H9 (cell line): ENCODE data around the gene LRFN2. TPM values are rescaled to one million over a fixed set of nuclear protein-coding genes. Genes with fewer than 3 reads are reported as not detected.

Experiments
- DNase-seq: peaks from one replicate; pipeline ENCODE4 v3.0.0-alpha.2; 2017
- H2AFZ ChIP-seq: one replicate; pipeline ENCODE4 v1.6.1; 2013; ENCODE audit warnings: mild to moderate bottlenecking, low read length, control low read depth, moderate library complexity
- H2AK5ac ChIP-seq: 2 replicates; pipeline ENCODE4 v1.6.1; 2013; ENCODE audit warnings: low read length, control low read depth, mixed read lengths; ENCODE audit not compliant: insufficient read length
- H2BK120ac ChIP-seq: one replicate; pipeline ENCODE4 v1.6.1; 2013; ENCODE audit warnings: low read depth, mild to moderate bottlenecking, low read length, control low read depth, inconsistent platforms; ENCODE audit not compliant: poor library complexity, severe bottlenecking
- H2BK12ac ChIP-seq: 2 replicates; pipeline ENCODE4 v1.6.1; 2013; ENCODE audit warnings: low read length, control low read depth, mixed read lengths, low read depth; ENCODE audit not compliant: insufficient read length
- H2BK15ac ChIP-seq: 2 replicates; pipeline ENCODE4 v1.6.1; 2013; ENCODE audit warnings: low read depth, low read length, control low read depth
- H2BK20ac ChIP-seq: one replicate; pipeline ENCODE4 v1.6.1; 2013; ENCODE audit warnings: low read depth, mild to moderate bottlenecking, low read length, control low read depth, inconsistent platforms; ENCODE audit not compliant: poor library complexity, severe bottlenecking
- H2BK5ac ChIP-seq: 2 replicates; pipeline ENCODE4 v1.6.1; 2013; ENCODE audit warnings: low read length, control low read depth, mixed read lengths; ENCODE audit not compliant: insufficient read length
- H3K14ac ChIP-seq: 2 replicates; pipeline ENCODE4 v1.6.1; 2013; ENCODE audit warnings: low read length, control low read depth; ENCODE audit not compliant: insufficient read depth
- H3K18ac ChIP-seq: 2 replicates; pipeline ENCODE4 v1.6.1; 2013; ENCODE audit warnings: low read depth, mild to moderate bottlenecking, mixed read lengths, low read length, control low read depth; ENCODE audit not compliant: insufficient read length
- H3K23ac ChIP-seq: 2 replicates; pipeline ENCODE4 v1.6.1; 2013; ENCODE audit warnings: low read length, control low read depth, mixed read lengths, low read depth; ENCODE audit not compliant: insufficient read length
- H3K23me2 ChIP-seq: 2 replicates; pipeline ENCODE4 v1.6.1; 2013; ENCODE audit warnings: low read depth, mild to moderate bottlenecking, mixed read lengths, low read length, control low read depth; ENCODE audit not compliant: insufficient read length, poor library complexity, severe bottlenecking
- H3K27ac ChIP-seq: 2 replicates; pipeline ENCODE4 v1.5.1; 2013; ENCODE audit warnings: low read length, control low read depth, mixed read lengths, low read depth; ENCODE audit not compliant: insufficient read length
- H3K27me3 ChIP-seq: 2 replicates; pipeline ENCODE4 v1.6.1; 2013; ENCODE audit warnings: low read length, control low read depth, inconsistent platforms; ENCODE audit not compliant: insufficient read depth
- H3K4ac ChIP-seq: 2 replicates; pipeline ENCODE4 v1.6.1; 2013; ENCODE audit warnings: low read depth, mild to moderate bottlenecking, control low read depth, inconsistent platforms, low read length, moderate library complexity
- H3K4me1 ChIP-seq: 2 replicates; pipeline ENCODE4 v1.6.1; 2013; ENCODE audit warnings: low read length, control low read depth, inconsistent platforms; ENCODE audit not compliant: insufficient read depth
- H3K4me2 ChIP-seq: 2 replicates; pipeline ENCODE4 v1.6.1; 2013; ENCODE audit warnings: low read length, control low read depth, mixed read lengths; ENCODE audit not compliant: insufficient read length, insufficient read depth
- H3K56ac ChIP-seq: 2 replicates; pipeline ENCODE4 v1.6.1; 2013; ENCODE audit warnings: low read depth, mild to moderate bottlenecking, mixed read lengths, low read length, control low read depth; ENCODE audit not compliant: insufficient read length
- H3K79me1 ChIP-seq: 2 replicates; pipeline ENCODE4 v1.6.1; 2013; ENCODE audit warnings: low read depth, mild to moderate bottlenecking, moderate library complexity, low read length, control low read depth, inconsistent platforms; ENCODE audit not compliant: insufficient read depth, poor library complexity, severe bottlenecking
- H3K79me2 ChIP-seq: 2 replicates; pipeline ENCODE4 v1.6.1; 2013; ENCODE audit warnings: low read length, control low read depth, inconsistent platforms; ENCODE audit not compliant: insufficient read depth
- H3K9ac ChIP-seq: 2 replicates; pipeline ENCODE4 v1.6.1; 2013; ENCODE audit warnings: low read length, control low read depth, mixed read lengths; ENCODE audit not compliant: insufficient read length; ENCODE audit errors: extremely low read depth
- H3K9me3 ChIP-seq: one replicate; pipeline ENCODE4 v1.6.1; 2013; ENCODE audit warnings: low read depth, low read length, inconsistent platforms; ENCODE audit not compliant: control insufficient read depth
- H3T11ph ChIP-seq: one replicate; pipeline ENCODE4 v1.6.1; 2013; ENCODE audit warnings: mild to moderate bottlenecking, low read length, control low read depth, inconsistent platforms
- H4K20me1 ChIP-seq: one replicate; pipeline ENCODE4 v1.6.1; 2013; ENCODE audit not compliant: control insufficient read depth, insufficient read length, insufficient read depth
- H4K5ac ChIP-seq: 2 replicates; pipeline ENCODE4 v1.6.1; 2013; ENCODE audit warnings: low read depth, mild to moderate bottlenecking, mixed read lengths, low read length, control low read depth; ENCODE audit not compliant: insufficient read length
- H4K8ac ChIP-seq: replicated peaks from 2 replicates; pipeline ENCODE4 v1.6.1; 2013; ENCODE audit warnings: low read length, control low read depth, mixed read lengths, low read depth; ENCODE audit not compliant: insufficient read length
- H4K91ac ChIP-seq: 2 replicates; pipeline ENCODE4 v1.6.1; 2013; ENCODE audit warnings: low read depth, mild to moderate bottlenecking, moderate library complexity, mixed read lengths, low read length, control low read depth; ENCODE audit not compliant: insufficient read length
- H3K27ac Mint-ChIP-seq, 3 experiments: 2 replicates in 2 of 3; 3 replicates in 1 of 3; pipeline ENCODE4 v1.8.0; 2020 to 2021; ENCODE audit warnings: mixed read lengths in 3 of 3, mild to moderate bottlenecking in 1 of 3, moderate library complexity in 1 of 3
- H3K27me3 Mint-ChIP-seq: 2 replicates; pipeline ENCODE4 v1.8.0; 2021; ENCODE audit warnings: low read depth, mild to moderate bottlenecking, moderate library complexity, mixed read lengths
- H3K36me3 Mint-ChIP-seq, 3 experiments: 2 replicates in 2 of 3; 3 replicates in 1 of 3; pipeline ENCODE4 v1.8.0; 2020 to 2021; ENCODE audit warnings: low read depth in 3 of 3, mixed read lengths in 3 of 3; ENCODE audit not compliant: insufficient read depth in 1 of 3
- H3K4me1 Mint-ChIP-seq, 2 experiments: 2 replicates each; pipeline ENCODE4 v1.8.0; 2020; ENCODE audit warnings: mixed read lengths in 2 of 2
- H3K4me3 Mint-ChIP-seq, 2 experiments: 2 replicates in 1 of 2; 3 replicates in 1 of 2; pipeline ENCODE4 v1.8.0; 2020 to 2021; ENCODE audit warnings: mild to moderate bottlenecking in 2 of 2, mixed read lengths in 2 of 2, moderate library complexity in 1 of 2
- H3K9me3 Mint-ChIP-seq, 2 experiments: 2 replicates in 1 of 2; 3 replicates in 1 of 2; pipeline ENCODE4 v1.8.0; 2020; ENCODE audit warnings: mild to moderate bottlenecking in 2 of 2, mixed read lengths in 2 of 2, moderate library complexity in 1 of 2
- WGBS: extraction: QIAGEN DNeasy Blood & Tissue Kit; methylation state at CpG from one replicate; pipeline ENCODE4 v1.1.7; 2013; ENCODE audit warnings: missing lambda C conversion rate, low lambda C conversion rate, mixed read lengths; ENCODE audit not compliant: insufficient read length; ENCODE audit errors: extremely low coverage; 5-methylcytosine and 5-hydroxymethylcytosine counted together
- total RNA-seq: library from RNA; stranded (reverse); gene quantifications from 2 replicates; pipeline ENCODE4 v1.2.1, GENCODE V29; 2021
- TF ChIP-seq, protein P1 (sequence below): fragments of 200-600 bp; sonication (generic); conservative IDR thresholded peaks from 3 replicates; pipeline ENCODE4 v1.8.0; 2021; ENCODE audit warnings: antibody characterized with exemption, mild to moderate bottlenecking

LRFN2 gene
- total RNA-seq, 1 experiment from 2014 or later, result 0.11 TPM

DNA sequence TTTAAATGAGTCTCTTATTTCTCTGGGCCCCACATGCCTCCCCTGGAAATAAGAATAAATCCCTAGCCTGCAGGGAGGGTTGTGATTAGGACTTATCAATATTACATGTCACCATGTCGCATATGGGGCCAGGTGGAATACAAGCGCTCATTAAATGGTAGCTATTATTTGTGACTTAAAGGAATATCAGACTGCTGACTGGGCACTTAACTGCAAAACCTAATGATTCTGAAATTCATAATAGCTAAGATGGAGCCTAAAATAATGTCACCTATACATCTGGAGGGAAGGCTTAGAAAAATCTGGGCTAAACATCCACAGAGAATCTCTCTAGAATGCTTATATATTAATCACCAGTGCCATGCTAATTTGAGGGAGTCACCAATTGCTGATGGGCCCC, 106.5 kb downstream of the LRFN2 start:
- Histone ChIP-seq H4K5ac (no peak overlapping the region), H4K8ac (no peak overlapping the region), H4K91ac (no peak overlapping the region), H3K23ac (no peak overlapping the region), H2BK5ac (no peak overlapping the region), H4K20me1 (no peaks in the 10 kb centered on the region), H3K14ac (no peak overlapping the region), H2BK120ac (no peak overlapping the region), H3K9me3 (no peaks in the 10 kb centered on the region), H3K18ac (no peak overlapping the region), H2AFZ (no peak overlapping the region), H3T11ph (no peak overlapping the region), H3K56ac (no peak overlapping the region), H2BK20ac (no peak overlapping the region), H3K4me2 (no peak overlapping the region), H3K4me1 (peaks cover 4% of the 10 kb centered on the region; the same call in 1 of the 2 replicates), H2AK5ac (no peak overlapping the region), H2BK12ac (no peak overlapping the region), H3K27ac (no peak overlapping the region), H3K79me2 (no peaks in the 10 kb centered on the region), H3K9ac (no peak overlapping the region), H3K79me1 (no peaks in the 10 kb centered on the region), H2BK15ac (no peak overlapping the region), H3K23me2 (no peaks in the 10 kb centered on the region), H3K27me3 (no peaks in the 10 kb centered on the region), H3K4ac (no peak overlapping the region)
- H3K4me1 Mint-ChIP-seq, result peaks cover 14 to 21% of the 10 kb centered on the region in 2 experiments
- no peaks in the 10 kb centered on the region; a peak in 1 of 7 replicates for H3K36me3 Mint-ChIP-seq
- TF ChIP-seq, protein P1, sequence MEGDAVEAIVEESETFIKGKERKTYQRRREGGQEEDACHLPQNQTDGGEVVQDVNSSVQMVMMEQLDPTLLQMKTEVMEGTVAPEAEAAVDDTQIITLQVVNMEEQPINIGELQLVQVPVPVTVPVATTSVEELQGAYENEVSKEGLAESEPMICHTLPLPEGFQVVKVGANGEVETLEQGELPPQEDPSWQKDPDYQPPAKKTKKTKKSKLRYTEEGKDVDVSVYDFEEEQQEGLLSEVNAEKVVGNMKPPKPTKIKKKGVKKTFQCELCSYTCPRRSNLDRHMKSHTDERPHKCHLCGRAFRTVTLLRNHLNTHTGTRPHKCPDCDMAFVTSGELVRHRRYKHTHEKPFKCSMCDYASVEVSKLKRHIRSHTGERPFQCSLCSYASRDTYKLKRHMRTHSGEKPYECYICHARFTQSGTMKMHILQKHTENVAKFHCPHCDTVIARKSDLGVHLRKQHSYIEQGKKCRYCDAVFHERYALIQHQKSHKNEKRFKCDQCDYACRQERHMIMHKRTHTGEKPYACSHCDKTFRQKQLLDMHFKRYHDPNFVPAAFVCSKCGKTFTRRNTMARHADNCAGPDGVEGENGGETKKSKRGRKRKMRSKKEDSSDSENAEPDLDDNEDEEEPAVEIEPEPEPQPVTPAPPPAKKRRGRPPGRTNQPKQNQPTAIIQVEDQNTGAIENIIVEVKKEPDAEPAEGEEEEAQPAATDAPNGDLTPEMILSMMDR, result no peak
- H3K27ac Mint-ChIP-seq, result no peak overlapping the region
- H3K9me3 Mint-ChIP-seq, result no peaks in the 10 kb centered on the region
- peaks cover 11% of the 10 kb centered on the region for H3K27me3 Mint-ChIP-seq
- no peak overlapping the region for H3K4me3 Mint-ChIP-seq
- no CpG with 5 or more reads among the region's 2 CpGs for WGBS
- DNase-seq, result no peak
